H1 (cell line): ENCODE measurements around the gene AQP12A. TPM values are rescaled to one million over a fixed set of nuclear protein-coding genes. Genes with fewer than 3 reads are reported as not detected.

Experiments used
- CTCF ChIA-PET: fragments of 300-600 bp; sonication (Branson Sonifier 250); formaldehyde crosslinking; loops from one replicate; lab custom pipeline; 2021; ENCODE audit not compliant: partially characterized antibody; lab: Charles Lee
- POLR2A ChIA-PET: fragments of 300-600 bp; sonication (Branson Sonifier 250); formaldehyde crosslinking; loops from one replicate; lab custom pipeline; 2021; ENCODE audit warnings: inconsistent platforms; ENCODE audit not compliant: partially characterized antibody; lab: Charles Lee
- DNase-seq, 2 experiments: peaks; one replicate each; pipeline versions ENCODE4 v3.0.0 to v3.0.0-alpha.2; 2010 to 2022; ENCODE audit warnings: low spot score in 2 of 2, low read depth in 1 of 2, mixed read lengths in 1 of 2
- FAIRE-seq: peaks from 2 replicates; lab custom pipeline; 2011; peaks lifted over from hg19 to GRCh38; lab: Jason Lieb, UNC
- H2AFZ ChIP-seq: 2 replicates; pipeline ENCODE4 v1.8.1; 2012; ENCODE audit warnings: low read length, inconsistent platforms
- H2AK5ac ChIP-seq: 2 replicates; pipeline ENCODE4 v1.6.1; 2013; ENCODE audit warnings: low read depth, low read length
- H2BK120ac ChIP-seq: replicated peaks from 2 replicates; pipeline ENCODE3; 2013; ENCODE audit warnings: low read depth, low read length, inconsistent platforms
- H2BK12ac ChIP-seq: 2 replicates; pipeline ENCODE4 v1.6.1; 2013; ENCODE audit warnings: low read depth, low read length
- H2BK15ac ChIP-seq: 2 replicates; pipeline ENCODE4 v1.6.1; 2013; ENCODE audit warnings: low read length
- H2BK20ac ChIP-seq: 2 replicates; pipeline ENCODE4 v1.6.1; 2013; ENCODE audit warnings: low read length
- H2BK5ac ChIP-seq: 2 replicates; pipeline ENCODE4 v1.6.1; 2013; ENCODE audit warnings: low read depth, low read length
- H3K14ac ChIP-seq: 2 replicates; pipeline ENCODE4 v1.6.1; 2013; ENCODE audit warnings: inconsistent platforms; ENCODE audit not compliant: insufficient read length
- H3K18ac ChIP-seq: 2 replicates; pipeline ENCODE4 v1.6.1; 2013; ENCODE audit warnings: low read length; ENCODE audit errors: extremely low read depth
- H3K23ac ChIP-seq: 2 replicates; pipeline ENCODE4 v1.6.1; 2013; ENCODE audit warnings: inconsistent platforms; ENCODE audit not compliant: insufficient read length
- H3K23me2 ChIP-seq: 2 replicates; pipeline ENCODE4 v1.6.1; 2013; ENCODE audit warnings: low read depth, low read length
- H3K27ac ChIP-seq: 2 replicates; pipeline ENCODE4 v1.6.1; 2011; ENCODE audit warnings: low read depth, low read length, inconsistent platforms
- H3K27me3 ChIP-seq, 4 experiments: replicated peaks in 1 of 4; 1 replicate in 1 of 4; 2 replicates in 3 of 4; pipeline versions ENCODE4 v1.6.1 to v1.8.1; 2011 to 2013; ENCODE audit warnings: low read length in 3 of 4, mild to moderate bottlenecking in 3 of 4, inconsistent platforms in 2 of 4, mixed read lengths in 2 of 4, moderate library complexity in 1 of 4; ENCODE audit not compliant: control insufficient read depth in 3 of 4, insufficient read depth in 3 of 4; ENCODE audit errors: extremely low read depth in 1 of 4
- H3K36me3 ChIP-seq, 4 experiments: 2 replicates each; pipeline versions ENCODE4 v1.6.1 to v1.8.1; 2011 to 2013; ENCODE audit warnings: mild to moderate bottlenecking in 4 of 4, low read length in 3 of 4, moderate library complexity in 2 of 4, control low read depth in 1 of 4, inconsistent platforms in 1 of 4; ENCODE audit not compliant: insufficient read depth in 4 of 4, control insufficient read depth in 2 of 4
- H3K4ac ChIP-seq: replicated peaks from 2 replicates; pipeline ENCODE3; 2013; ENCODE audit warnings: low read length, low read depth, mixed read lengths, inconsistent platforms; ENCODE audit not compliant: insufficient read length
- H3K4me1 ChIP-seq, 4 experiments: replicated peaks in 1 of 4; 1 replicate in 1 of 4; 2 replicates in 3 of 4; pipeline versions ENCODE4 v1.6.1 to v1.8.1; 2011 to 2013; ENCODE audit warnings: low read length in 3 of 4, inconsistent platforms in 2 of 4, mixed read lengths in 1 of 4; ENCODE audit not compliant: insufficient read depth in 4 of 4, control insufficient read depth in 3 of 4
- H3K4me2 ChIP-seq, 2 experiments: 2 replicates each; pipeline versions ENCODE4 v1.6.1 to v1.8.1; 2011 to 2013; ENCODE audit warnings: low read depth in 2 of 2, low read length in 2 of 2, control low read depth in 1 of 2, inconsistent platforms in 1 of 2, mild to moderate bottlenecking in 1 of 2; ENCODE audit not compliant: insufficient read depth in 1 of 2
- H3K4me3 ChIP-seq, 4 experiments: fragments of 200-600, 300-600 bp in 1 of 4; sonication (generic), shearing (Covaris generic), sonication (Bioruptor Twin) in 1 of 4; 2 replicates each; pipeline versions ENCODE4 v1.5.1 to v1.8.1; 2011 to 2016; ENCODE audit warnings: low read length in 4 of 4, low read depth in 3 of 4, control low read depth in 2 of 4, inconsistent platforms in 2 of 4, mild to moderate bottlenecking in 2 of 4, mixed read lengths in 1 of 4, moderate library complexity in 1 of 4; ENCODE audit not compliant: insufficient read depth in 2 of 4; ENCODE audit errors: extremely low read depth in 1 of 4
- H3K56ac ChIP-seq: replicated peaks from 2 replicates; pipeline ENCODE3; 2013; ENCODE audit warnings: low read depth, mild to moderate bottlenecking, mixed read lengths, low read length, inconsistent platforms; ENCODE audit not compliant: insufficient read length
- H3K79me1 ChIP-seq: 2 replicates; pipeline ENCODE4 v1.6.1; 2013; ENCODE audit warnings: low read depth, low read length, control low read depth
- H3K79me2 ChIP-seq, 2 experiments: 2 replicates each; pipeline versions ENCODE4 v1.6.1 to v1.8.1; 2012 to 2013; ENCODE audit warnings: low read length in 2 of 2, mild to moderate bottlenecking in 2 of 2, inconsistent platforms in 1 of 2; ENCODE audit not compliant: insufficient read depth in 2 of 2, control insufficient read depth in 1 of 2
- H3K9ac ChIP-seq, 4 experiments: replicated peaks in 1 of 4; 1 replicate in 1 of 4; 2 replicates in 3 of 4; pipeline versions ENCODE4 v1.6.1 to v1.8.1; 2011 to 2013; ENCODE audit warnings: low read depth in 3 of 4, low read length in 3 of 4, control low read depth in 2 of 4, mild to moderate bottlenecking in 2 of 4, moderate library complexity in 2 of 4, inconsistent platforms in 1 of 4; ENCODE audit errors: extremely low read depth in 1 of 4
- H3K9me3 ChIP-seq, 2 experiments: 2 replicates each; pipeline versions ENCODE4 v1.6.1 to v1.8.1; 2012 to 2013; ENCODE audit warnings: mild to moderate bottlenecking in 2 of 2, moderate library complexity in 2 of 2, control low read depth in 1 of 2, inconsistent platforms in 1 of 2, low read depth in 1 of 2, low read length in 1 of 2, mixed read lengths in 1 of 2; ENCODE audit not compliant: insufficient read depth in 2 of 2
- H4K20me1 ChIP-seq, 2 experiments: replicated peaks in 1 of 2; 2 replicates each; pipeline versions ENCODE3 to v1.8.1; 2011 to 2013; ENCODE audit warnings: inconsistent platforms in 2 of 2, low read length in 2 of 2, mild to moderate bottlenecking in 1 of 2; ENCODE audit not compliant: insufficient read depth in 2 of 2, control insufficient read depth in 1 of 2
- H4K5ac ChIP-seq: 2 replicates; pipeline ENCODE4 v1.6.1; 2013; ENCODE audit warnings: low read length, low read depth, mixed read lengths, inconsistent platforms; ENCODE audit not compliant: insufficient read length
- H4K8ac ChIP-seq: 2 replicates; pipeline ENCODE4 v1.8.0; 2013; ENCODE audit warnings: mild to moderate bottlenecking, moderate library complexity, low read length, inconsistent platforms; ENCODE audit not compliant: insufficient read depth; ENCODE audit errors: extremely low read depth
- H4K91ac ChIP-seq: replicated peaks from 2 replicates; pipeline ENCODE3; 2013; ENCODE audit warnings: low read length, mixed read lengths, inconsistent platforms; ENCODE audit not compliant: insufficient read length
- ASH2L ChIP-seq: fragments of 200-600, 300-600 bp; sonication (generic); IDR thresholded peaks from one replicate; pipeline ENCODE4 v1.7.1; 2017; ENCODE audit warnings: low read length
- ATF2 ChIP-seq: IDR thresholded peaks from 2 replicates; pipeline ENCODE4 v1.6.1; 2012; ENCODE audit warnings: low read length, inconsistent platforms
- ATF3 ChIP-seq: IDR thresholded peaks from 2 replicates; pipeline ENCODE4 v1.6.1; 2011; ENCODE audit warnings: low read depth, mild to moderate bottlenecking, low read length; ENCODE audit not compliant: insufficient read depth
- JUND ChIP-seq: IDR thresholded peaks from 2 replicates; pipeline ENCODE4 v1.6.1; 2011; ENCODE audit warnings: mild to moderate bottlenecking, improper control_type of control experiment, low read length
- MAFK ChIP-seq: IDR thresholded peaks from 2 replicates; pipeline ENCODE4 v1.6.1; 2012; ENCODE audit warnings: low read depth, mild to moderate bottlenecking, improper control_type of control experiment, low read length
- NANOG ChIP-seq: IDR thresholded peaks from 2 replicates; pipeline ENCODE4 v1.6.1; 2011; ENCODE audit warnings: low read length, low read depth, mild to moderate bottlenecking, inconsistent platforms; ENCODE audit not compliant: insufficient read depth, poor library complexity, severe bottlenecking
- SP4 ChIP-seq: IDR thresholded peaks from 2 replicates; pipeline ENCODE4 v1.6.1; 2012; ENCODE audit warnings: low read length, inconsistent platforms
- SUZ12 ChIP-seq: fragments of 200-600 bp; sonication (generic); IDR thresholded peaks from 2 replicates; pipeline ENCODE4 v1.6.1; 2012; ENCODE audit warnings: mild to moderate bottlenecking, inconsistent platforms, low read length, moderate library complexity, mixed read lengths
- TAF1 ChIP-seq: IDR thresholded peaks from 2 replicates; pipeline ENCODE4 v1.6.1; 2011; ENCODE audit warnings: mild to moderate bottlenecking, low read depth, low read length
- TEAD4 ChIP-seq: IDR thresholded peaks from 2 replicates; pipeline ENCODE4 v1.6.1; 2012; ENCODE audit warnings: low read depth, low read length, inconsistent platforms, mixed read lengths
- WGBS, 2 experiments: shearing (Covaris generic) in 1 of 2; methylation state at CpG; one replicate each; pipeline versions ENCODE4 v1.1.6 to v1.1.7; 2013 to 2015; ENCODE audit warnings: low lambda C conversion rate in 2 of 2, mixed read lengths in 2 of 2, inconsistent platforms in 1 of 2, low coverage in 1 of 2, missing lambda C conversion rate in 1 of 2; ENCODE audit not compliant: insufficient replicate concordance in 2 of 2, insufficient coverage in 1 of 2, insufficient read length in 1 of 2; ENCODE audit errors: extremely low coverage in 1 of 2, missing lambda C conversion rate in 1 of 2; 5-methylcytosine and 5-hydroxymethylcytosine counted together
- polyA plus RNA-seq, 7 experiments: library from polyadenylated mRNA; depleted of rRNA in 3 of 7; stranded (reverse) in 5 of 7; unstranded in 2 of 7; fragments of >200 nt in 5 of 7; fragments of 200-250 nt in 2 of 7; gene quantifications; 1 replicate in 5 of 7; 2 replicates in 1 of 7; 4 replicates in 1 of 7; pipeline versions ENCODE4 v1.2.1 to v1.2.3, GENCODE V29; 2011 to 2013; ENCODE audit warnings: missing spikeins in 2 of 7, mixed read lengths in 2 of 7
- total RNA-seq: library from RNA; stranded (reverse); fragmentation: NEBNext Ultra II Directional; extraction: Animal tissue kit (Norgen Biotek cat#: 25700); gene quantifications from 2 replicates; pipeline ENCODE4 v1.2.1, GENCODE V29; 2021

Gene AQP12A
- total and polyA plus RNA-seq, 2 of the 8 experiments (the other 6 are each of a cell fraction or from before 2014, with no cell fraction given), result not detected

GRCh38 chr2:240686460-240686859 lies 5.2 kb upstream of the AQP12A start:
- H4K8ac ChIP-seq, result no peak overlapping the region
- no peaks in the 10 kb centered on the region for H3K79me2 ChIP-seq
- H4K91ac ChIP-seq, result no peak overlapping the region
- no peak for FAIRE-seq
- no peak overlapping the region for H2BK12ac ChIP-seq
- DNase-seq, result no peak
- no peak overlapping the region for H3K4me3 ChIP-seq
- H2BK5ac ChIP-seq, result no peak overlapping the region
- no peak overlapping the region for H3K56ac ChIP-seq
- H3K27me3 ChIP-seq, result no peaks in the 10 kb centered on the region; a peak in 1 of 7 replicates
- no peak overlapping the region for H2BK20ac ChIP-seq
- no peak overlapping the region for H4K5ac ChIP-seq
- WGBS, 2 experiments, result 82% methylated on average over 6 of the region's 6 CpGs; no CpG with 5 or more reads in 1 of the 2 experiments
- no peaks in the 10 kb centered on the region for H3K9me3 ChIP-seq
- ChIA-PET POLR2A (no interaction called here), CTCF (interaction anchor here (1.3 to 1.6 kb wide), 2 partner anchors 37 to 82 kb away, joined by 3 read pairs; no protein-coding TSS in a partner anchor)
- no peak overlapping the region for H3K23ac ChIP-seq
- no peak overlapping the region for H2BK15ac ChIP-seq
- no peak overlapping the region for H3K14ac ChIP-seq
- H3K9ac ChIP-seq, result no peak overlapping the region
- no peak overlapping the region for H2BK120ac ChIP-seq
- H3K23me2 ChIP-seq, result no peaks in the 10 kb centered on the region
- peaks cover 0 to 3% (median 0%) of the 10 kb centered on the region in 4 experiments; a peak in 2 of 7 replicates for H3K4me1 ChIP-seq
- H2AFZ ChIP-seq, result no peak overlapping the region
- no peak overlapping the region for H2AK5ac ChIP-seq
- no peaks in the 10 kb centered on the region for H4K20me1 ChIP-seq
- no peak for TF ChIP-seq TEAD4
- TF ChIP-seq JUND, result no peak
- TF ChIP-seq ASH2L, result no peak
- TF ChIP-seq NANOG, result no peak
- no peak for TF ChIP-seq MAFK
- TF ChIP-seq TAF1, result no peak
- TF ChIP-seq ATF3, result no peak
- TF ChIP-seq ATF2, result no peak
- TF ChIP-seq SUZ12, result no peak
- no peak for TF ChIP-seq SP4
- H3K36me3 ChIP-seq, result no peaks in the 10 kb centered on the region
- H3K18ac ChIP-seq, result no peak overlapping the region
- H3K4ac ChIP-seq, result no peak overlapping the region
- H3K79me1 ChIP-seq, result no peaks in the 10 kb centered on the region
- H3K27ac ChIP-seq, result no peak overlapping the region
- no peak overlapping the region for H3K4me2 ChIP-seq
